RWPE2 (cell line): ENCODE measurements around the gene OAS3.

Experiments used
- ATAC-seq: fragments of 200-7000 bp; cut with Tn5 transposase; 3 replicates; pipeline ENCODE4 v1.9.1; 2021; ENCODE audit warnings: low read depth
- DNase-seq: peaks from one replicate; pipeline ENCODE4 v3.0.0-alpha.2; 2020; ENCODE audit warnings: low spot score
- H3K27ac ChIP-seq: fragments of 450-650 bp; 2 replicates; pipeline ENCODE4 v1.5.1; 2017; ENCODE audit warnings: mild to moderate bottlenecking; ENCODE audit not compliant: poor library complexity, severe bottlenecking
- H3K27me3 ChIP-seq: fragments of 250-450 bp; sonication (Bioruptor Pico); 2 replicates; pipeline ENCODE4 v1.5.1; 2021; ENCODE audit warnings: mild to moderate bottlenecking, moderate library complexity; ENCODE audit not compliant: insufficient read depth, poor library complexity, severe bottlenecking
- H3K36me3 ChIP-seq: fragments of 250-450 bp; sonication (Bioruptor Pico); 2 replicates; pipeline ENCODE4 v1.5.1; 2020; ENCODE audit warnings: low read depth, mild to moderate bottlenecking, moderate library complexity
- H3K4me1 ChIP-seq: fragments of 250-450 bp; sonication (Bioruptor Pico); 2 replicates; pipeline ENCODE4 v1.5.1; 2021; ENCODE audit warnings: mild to moderate bottlenecking, moderate library complexity; ENCODE audit not compliant: insufficient read depth, poor library complexity, severe bottlenecking
- H3K4me3 ChIP-seq: fragments of 250-450 bp; sonication (Bioruptor Pico); 2 replicates; pipeline ENCODE4 v1.5.1; 2021; ENCODE audit warnings: mild to moderate bottlenecking, moderate library complexity; ENCODE audit not compliant: severe bottlenecking
- H3K9me3 ChIP-seq: fragments of 250-450 bp; sonication (Bioruptor Pico); 2 replicates; pipeline ENCODE4 v1.5.1; 2021; ENCODE audit warnings: mild to moderate bottlenecking, moderate library complexity; ENCODE audit not compliant: severe bottlenecking
- TF ChIP-seq, protein P1 (sequence below): fragments of 450-650 bp; IDR thresholded peaks from one replicate; pipeline ENCODE4 v1.5.1; 2017; ENCODE audit warnings: mild to moderate bottlenecking, moderate library complexity; ENCODE audit not compliant: poor library complexity, severe bottlenecking

Gene OAS3

DNA sequence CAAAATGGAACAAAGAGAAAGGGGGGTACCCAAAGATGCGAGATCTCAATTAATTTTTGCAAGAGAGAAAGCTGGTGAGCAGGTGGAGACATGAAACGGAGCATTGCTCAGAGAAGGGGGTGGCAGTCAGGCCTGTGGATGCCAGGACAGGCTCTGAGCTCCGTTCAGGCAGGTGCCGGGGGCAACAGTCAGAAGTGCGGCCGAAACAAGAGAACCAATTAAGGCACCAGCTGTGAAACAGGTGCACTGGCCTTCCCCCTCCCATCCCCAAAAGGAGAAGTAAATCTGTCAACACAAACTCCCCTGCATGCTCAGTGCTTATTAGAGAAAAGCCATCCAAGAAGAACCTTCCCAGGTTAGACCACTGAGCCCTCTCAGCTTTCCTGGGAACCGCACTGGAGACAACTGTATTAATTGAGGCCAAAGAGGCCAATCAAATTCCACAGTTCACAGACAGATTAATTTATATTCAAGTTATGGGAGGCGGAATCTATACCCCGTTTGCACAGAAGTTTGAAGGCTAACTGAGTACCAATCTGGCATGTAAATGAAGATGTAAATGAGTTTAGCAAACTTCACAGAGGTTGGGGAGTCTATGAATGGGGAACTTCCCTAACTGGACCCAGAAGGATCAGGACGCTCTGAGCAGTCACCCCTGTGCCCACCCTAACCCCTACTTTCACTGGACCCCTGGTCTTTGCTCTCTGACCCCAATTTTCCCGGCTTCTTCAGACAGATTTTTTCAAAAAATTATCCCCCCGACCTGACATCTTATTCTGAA, 60.9 kb downstream of the OAS3 start:
- Histone ChIP-seq H3K27ac (no peak overlapping the region), H3K4me3 (no peak overlapping the region), H3K27me3 (no peaks in the 10 kb centered on the region), H3K36me3 (no peaks in the 10 kb centered on the region), H3K4me1 (no peaks in the 10 kb centered on the region), H3K9me3 (no peaks in the 10 kb centered on the region)
- TF ChIP-seq, protein P1, sequence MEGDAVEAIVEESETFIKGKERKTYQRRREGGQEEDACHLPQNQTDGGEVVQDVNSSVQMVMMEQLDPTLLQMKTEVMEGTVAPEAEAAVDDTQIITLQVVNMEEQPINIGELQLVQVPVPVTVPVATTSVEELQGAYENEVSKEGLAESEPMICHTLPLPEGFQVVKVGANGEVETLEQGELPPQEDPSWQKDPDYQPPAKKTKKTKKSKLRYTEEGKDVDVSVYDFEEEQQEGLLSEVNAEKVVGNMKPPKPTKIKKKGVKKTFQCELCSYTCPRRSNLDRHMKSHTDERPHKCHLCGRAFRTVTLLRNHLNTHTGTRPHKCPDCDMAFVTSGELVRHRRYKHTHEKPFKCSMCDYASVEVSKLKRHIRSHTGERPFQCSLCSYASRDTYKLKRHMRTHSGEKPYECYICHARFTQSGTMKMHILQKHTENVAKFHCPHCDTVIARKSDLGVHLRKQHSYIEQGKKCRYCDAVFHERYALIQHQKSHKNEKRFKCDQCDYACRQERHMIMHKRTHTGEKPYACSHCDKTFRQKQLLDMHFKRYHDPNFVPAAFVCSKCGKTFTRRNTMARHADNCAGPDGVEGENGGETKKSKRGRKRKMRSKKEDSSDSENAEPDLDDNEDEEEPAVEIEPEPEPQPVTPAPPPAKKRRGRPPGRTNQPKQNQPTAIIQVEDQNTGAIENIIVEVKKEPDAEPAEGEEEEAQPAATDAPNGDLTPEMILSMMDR = no peak
- ATAC-seq = no peak
- DNase-seq = no peak

DNA sequence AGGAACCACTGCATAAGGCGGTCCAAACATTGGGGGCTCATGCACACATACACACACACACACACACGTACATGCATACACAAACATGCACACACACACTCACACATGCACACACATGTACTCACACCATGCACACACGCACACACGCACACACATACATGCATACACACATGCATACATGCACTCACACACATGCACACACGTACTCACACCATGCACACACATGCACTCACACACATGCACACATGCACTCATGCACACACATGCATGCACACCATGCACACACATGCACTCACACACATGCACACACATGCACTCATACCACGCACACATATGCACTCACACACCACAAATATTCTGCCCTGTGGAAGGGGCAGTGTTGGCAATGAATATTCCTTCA, 62.2 kb downstream of the OAS3 start:
- Histone ChIP-seq H3K27me3 (no peaks in the 10 kb centered on the region), H3K4me1 (no peaks in the 10 kb centered on the region), H3K36me3 (no peaks in the 10 kb centered on the region), H3K4me3 (no peak overlapping the region), H3K9me3 (no peaks in the 10 kb centered on the region), H3K27ac (no peak overlapping the region)
- DNase-seq = no peak
- ATAC-seq = no peak
- TF ChIP-seq, protein P1 = no peak

DNA sequence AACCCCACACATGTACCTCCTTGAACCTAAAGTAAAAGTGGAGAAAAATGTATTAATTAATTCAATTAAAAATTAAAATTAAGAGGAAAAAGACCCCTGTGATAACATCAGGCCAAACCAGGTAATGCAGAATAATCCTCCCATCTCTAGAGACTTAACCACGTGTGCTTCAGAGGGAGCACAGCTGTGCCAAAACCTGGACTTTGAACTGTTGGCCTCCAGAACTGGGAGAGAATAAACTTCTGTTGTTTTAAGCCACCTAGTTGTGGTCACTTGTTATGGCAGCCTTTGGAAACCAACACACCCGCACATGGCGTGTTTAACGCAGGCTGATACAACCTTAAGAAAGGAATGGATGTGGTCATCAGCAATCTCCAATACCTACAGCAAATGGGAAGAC, 63.9 kb downstream of the OAS3 start:
- no peaks in the 10 kb centered on the region for H3K4me1 ChIP-seq
- H3K4me3 ChIP-seq = no peak overlapping the region
- H3K9me3 ChIP-seq = no peaks in the 10 kb centered on the region
- H3K36me3 ChIP-seq = no peaks in the 10 kb centered on the region
- no peaks in the 10 kb centered on the region for H3K27me3 ChIP-seq
- H3K27ac ChIP-seq = no peak overlapping the region
- TF ChIP-seq, protein P1 = no peak
- DNase-seq = no peak
- no peak for ATAC-seq

DNA sequence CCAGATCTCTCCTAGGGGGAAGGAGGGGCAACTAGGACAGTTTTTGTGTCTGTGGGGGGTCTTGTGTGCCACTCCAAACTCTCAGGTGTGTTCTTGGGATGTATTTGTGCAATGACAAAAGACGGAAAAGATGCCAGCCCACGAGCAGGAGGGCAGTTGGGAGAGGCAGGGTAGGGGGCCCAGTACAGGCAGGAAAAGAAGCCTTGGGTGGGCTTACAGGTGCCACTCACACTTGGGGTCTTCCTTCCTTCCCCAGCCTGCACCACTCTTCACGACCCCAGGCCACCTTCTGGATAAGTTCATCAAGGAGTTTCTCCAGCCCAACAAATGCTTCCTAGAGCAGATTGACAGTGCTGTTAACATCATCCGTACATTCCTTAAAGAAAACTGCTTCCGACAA, 64.4 kb downstream of the OAS3 start:
- H3K27ac ChIP-seq = no peak overlapping the region
- no peaks in the 10 kb centered on the region for H3K9me3 ChIP-seq
- H3K4me3 ChIP-seq = no peak overlapping the region
- TF ChIP-seq, protein P1 = no peak
- DNase-seq (no peak), ATAC-seq (no peak)
- no peaks in the 10 kb centered on the region for H3K4me1 ChIP-seq
- H3K27me3 ChIP-seq = no peaks in the 10 kb centered on the region
- H3K36me3 ChIP-seq = no peaks in the 10 kb centered on the region

DNA sequence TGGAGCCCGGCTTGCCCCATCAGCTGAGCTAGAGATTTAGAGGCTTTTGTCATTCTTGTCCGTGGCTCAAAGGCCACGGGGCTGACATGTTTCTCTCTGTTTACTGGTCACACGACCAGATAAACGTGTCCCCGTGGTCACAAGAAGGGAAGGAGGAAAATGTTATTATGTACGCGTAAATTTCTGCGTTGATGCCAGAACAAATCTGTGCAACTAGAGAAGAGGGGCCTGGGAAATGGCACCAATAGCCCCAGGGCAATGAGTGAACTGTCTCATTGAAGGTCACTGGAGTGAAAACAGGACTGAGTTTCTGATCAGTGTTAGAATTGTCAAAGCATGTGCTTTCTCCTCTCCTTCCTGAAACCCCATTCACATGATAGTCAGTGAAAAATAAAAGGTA, 65.4 kb downstream of the OAS3 start:
- DNase-seq (no peak), ATAC-seq (no peak)
- Histone ChIP-seq H3K36me3 (no peaks in the 10 kb centered on the region), H3K4me1 (no peaks in the 10 kb centered on the region), H3K27ac (no peak overlapping the region), H3K9me3 (no peaks in the 10 kb centered on the region), H3K4me3 (no peak overlapping the region), H3K27me3 (no peaks in the 10 kb centered on the region)
- TF ChIP-seq, protein P1 = no peak
